Muscle of leg (tissue), 11 donors: ENCODE data around the gene DPYD. TPM values are rescaled to one million over a fixed set of nuclear protein-coding genes. Genes with fewer than 3 reads are reported as not detected.

Experiments
- DNase-seq: peaks from one replicate; pipeline ENCODE4 v3.0.0; 2013
- H3K27ac ChIP-seq: one replicate; pipeline ENCODE4 v1.5.1; 2013; ENCODE audit warnings: mild to moderate bottlenecking, low read length, control low read depth
- H3K27me3 ChIP-seq: one replicate; pipeline ENCODE4 v1.6.1; 2013; ENCODE audit warnings: low read length; ENCODE audit not compliant: control insufficient read depth, insufficient read depth
- H3K36me3 ChIP-seq: one replicate; pipeline ENCODE4 v1.6.1; 2013; ENCODE audit warnings: low read length; ENCODE audit not compliant: control insufficient read depth, insufficient read depth
- H3K4me1 ChIP-seq: one replicate; pipeline ENCODE4 v1.6.1; 2013; ENCODE audit warnings: low read length; ENCODE audit not compliant: control insufficient read depth, insufficient read depth
- H3K4me3 ChIP-seq: one replicate; pipeline ENCODE4 v1.5.1; 2013; ENCODE audit warnings: low read length, control low read depth
- H3K9me3 ChIP-seq: replicated peaks from 2 replicates; pipeline ENCODE4 v1.6.1; 2013; ENCODE audit warnings: low read depth, low read length; ENCODE audit not compliant: control insufficient read depth
- WGBS: methylation state at CpG from one replicate; pipeline ENCODE4 v1.1.5; 2013; ENCODE audit warnings: missing lambda C conversion rate; ENCODE audit not compliant: insufficient coverage; 5-methylcytosine and 5-hydroxymethylcytosine counted together
- polyA plus RNA-seq, 8 donors: library from polyadenylated mRNA; unstranded; fragments of 120-200 nt; gene quantifications; one replicate each; pipeline versions ENCODE4 v1.2.1 to v1.2.3, GENCODE V29; 2013; ENCODE audit warnings: inconsistent platforms in 1 of 8, low replicate concordance in 1 of 8; ENCODE audit not compliant: insufficient read length in 8 of 8, insufficient read depth in 1 of 8
- total RNA-seq: library from RNA; stranded (reverse); fragments of 120-200 nt; gene quantifications from one replicate; pipeline ENCODE4 v1.2.4, GENCODE V29; 2013

DPYD gene
- total and polyA plus RNA-seq, 9 donors: 7.3 to 14.7 (median 9.8) TPM

GRCh38 chr1:97502360-97502759 lies 418.5 kb downstream of the DPYD start:
- Histone ChIP-seq H3K4me1 (no peaks in the 10 kb centered on the region), H3K4me3 (no peak overlapping the region), H3K27me3 (no peaks in the 10 kb centered on the region), H3K36me3 (no peaks in the 10 kb centered on the region), H3K27ac (no peak overlapping the region), H3K9me3 (no peaks in the 10 kb centered on the region)
- WGBS: 89% methylated on average over 3 of the region's 4 CpGs
- no peak for DNase-seq

GRCh38 chr1:97501628-97502027 lies 419.2 kb downstream of the DPYD start:
- H3K9me3 ChIP-seq: no peaks in the 10 kb centered on the region
- no peak for DNase-seq
- no peak overlapping the region for H3K4me3 ChIP-seq
- no peaks in the 10 kb centered on the region for H3K36me3 ChIP-seq
- WGBS: no CpG with 5 or more reads among the region's 3 CpGs
- no peak overlapping the region for H3K27ac ChIP-seq
- no peaks in the 10 kb centered on the region for H3K4me1 ChIP-seq
- no peaks in the 10 kb centered on the region for H3K27me3 ChIP-seq

DNA sequence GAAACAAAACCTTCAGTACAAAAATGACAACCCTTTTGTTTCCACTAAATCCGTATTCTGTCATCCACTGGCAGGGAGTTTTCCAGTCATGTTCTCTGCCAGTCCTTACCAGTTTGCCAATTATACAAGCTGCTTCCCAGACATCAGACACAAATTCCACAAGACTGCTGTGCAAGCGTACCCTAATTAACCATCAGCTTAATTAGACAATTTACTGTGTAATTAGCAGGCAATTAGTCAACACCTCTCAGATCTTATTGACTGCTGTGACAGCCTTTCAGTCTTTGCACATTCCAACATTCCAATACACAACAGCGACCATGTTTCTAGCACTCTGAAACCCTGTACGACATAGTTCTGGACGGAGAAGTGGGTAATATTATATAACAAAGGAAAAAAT lies 420.1 kb downstream of the DPYD start:
- Histone ChIP-seq H3K4me1 (no peaks in the 10 kb centered on the region), H3K27me3 (no peaks in the 10 kb centered on the region), H3K9me3 (no peaks in the 10 kb centered on the region), H3K4me3 (no peak overlapping the region), H3K36me3 (no peaks in the 10 kb centered on the region), H3K27ac (no peak overlapping the region)
- 58% methylated on average over 2 of the region's 5 CpGs for WGBS
- no peak for DNase-seq

DNA sequence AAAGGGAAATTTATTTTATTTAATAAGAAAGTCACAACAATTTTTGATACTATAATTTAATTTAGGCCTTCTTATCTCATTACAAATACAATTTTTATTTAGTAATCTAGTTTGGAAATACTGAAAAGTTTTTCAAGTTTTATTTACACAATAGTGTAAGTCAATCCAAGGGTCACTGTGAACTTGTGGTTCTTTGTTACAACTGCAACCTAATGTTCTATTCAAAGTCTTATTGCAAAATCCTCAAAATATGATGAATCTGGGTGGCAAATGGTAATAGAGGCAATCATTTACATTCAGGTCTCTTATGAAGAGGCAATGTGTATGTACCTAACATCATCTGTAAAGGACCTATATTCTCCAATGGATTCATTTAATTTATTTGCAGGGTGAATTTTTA lies 421.2 kb downstream of the DPYD start:
- H3K9me3 ChIP-seq: no peaks in the 10 kb centered on the region
- no peaks in the 10 kb centered on the region for H3K4me1 ChIP-seq
- H3K27me3 ChIP-seq: no peaks in the 10 kb centered on the region
- no peak overlapping the region for H3K27ac ChIP-seq
- H3K4me3 ChIP-seq: no peak overlapping the region
- no peak for DNase-seq
- H3K36me3 ChIP-seq: no peaks in the 10 kb centered on the region

DNA sequence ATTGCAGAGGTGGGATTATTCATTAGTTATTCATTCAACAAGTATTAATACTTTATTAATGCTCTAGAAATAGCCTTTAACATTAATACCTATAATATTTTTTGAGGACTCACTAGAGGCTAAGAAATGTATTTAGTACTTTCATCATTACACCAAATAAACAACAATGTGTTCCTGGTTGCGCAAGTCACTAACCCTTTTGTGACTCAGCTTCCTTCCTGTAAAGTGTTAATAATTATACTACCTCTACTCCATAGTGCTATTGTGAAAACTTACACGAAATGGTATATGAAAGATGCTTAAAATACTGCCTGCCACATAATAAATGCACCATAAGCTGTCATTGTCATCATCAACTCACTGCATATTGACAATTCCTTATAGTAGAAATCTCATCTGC lies 431.0 kb downstream of the DPYD start:
- Histone ChIP-seq H3K36me3 (no peaks in the 10 kb centered on the region), H3K27me3 (no peaks in the 10 kb centered on the region), H3K4me3 (no peak overlapping the region), H3K27ac (no peak overlapping the region), H3K4me1 (no peaks in the 10 kb centered on the region), H3K9me3 (no peaks in the 10 kb centered on the region)
- DNase-seq: no peak
- WGBS: no CpG with 5 or more reads among the region's 2 CpGs

DNA sequence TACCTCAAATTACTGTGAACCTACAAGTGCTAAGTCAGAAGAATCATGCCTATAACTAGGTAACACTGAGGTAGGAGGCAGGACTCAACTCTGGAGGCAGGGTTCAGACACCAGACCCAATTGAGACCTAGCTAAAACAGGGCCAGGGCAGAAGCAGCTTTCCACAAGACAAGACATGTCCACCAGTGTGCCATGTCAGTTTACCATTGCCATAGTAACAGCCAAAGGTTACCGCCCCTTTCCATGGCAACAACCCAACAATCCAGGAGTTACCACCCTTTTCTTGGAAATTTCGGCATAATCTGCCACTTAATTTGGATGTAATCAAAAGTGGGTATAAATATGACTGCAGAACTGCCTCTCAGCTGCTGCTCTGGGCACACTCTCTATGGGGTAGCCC lies 432.3 kb downstream of the DPYD start:
- DNase-seq: no peak
- H3K4me3 ChIP-seq: no peak overlapping the region
- no peak overlapping the region for H3K27ac ChIP-seq
- no peaks in the 10 kb centered on the region for H3K9me3 ChIP-seq
- no CpG with 5 or more reads among the region's 2 CpGs for WGBS
- no peaks in the 10 kb centered on the region for H3K36me3 ChIP-seq
- no peaks in the 10 kb centered on the region for H3K27me3 ChIP-seq
- H3K4me1 ChIP-seq: no peaks in the 10 kb centered on the region

- no CpG with 5 or more reads among the region's 1 CpG for WGBS
- H3K27me3 ChIP-seq: no peaks in the 10 kb centered on the region
- H3K36me3 ChIP-seq: no peaks in the 10 kb centered on the region
- no peaks in the 10 kb centered on the region for H3K9me3 ChIP-seq
- H3K4me3 ChIP-seq: no peak overlapping the region
- H3K27ac ChIP-seq: no peak overlapping the region
- no peak for DNase-seq
- H3K4me1 ChIP-seq: no peaks in the 10 kb centered on the region
Observed at GRCh38 chr1:97482022-97482421, 438.8 kb downstream of the DPYD start.

- no CpG with 5 or more reads among the region's 2 CpGs for WGBS
- H3K36me3 ChIP-seq: no peaks in the 10 kb centered on the region
- H3K27me3 ChIP-seq: no peaks in the 10 kb centered on the region
- no peak overlapping the region for H3K4me3 ChIP-seq
- H3K27ac ChIP-seq: no peak overlapping the region
- H3K9me3 ChIP-seq: peaks cover 2% of the 10 kb centered on the region
- DNase-seq: no peak
- H3K4me1 ChIP-seq: no peaks in the 10 kb centered on the region
Observed at GRCh38 chr1:97467445-97467844, 453.4 kb downstream of the DPYD start.

DNA sequence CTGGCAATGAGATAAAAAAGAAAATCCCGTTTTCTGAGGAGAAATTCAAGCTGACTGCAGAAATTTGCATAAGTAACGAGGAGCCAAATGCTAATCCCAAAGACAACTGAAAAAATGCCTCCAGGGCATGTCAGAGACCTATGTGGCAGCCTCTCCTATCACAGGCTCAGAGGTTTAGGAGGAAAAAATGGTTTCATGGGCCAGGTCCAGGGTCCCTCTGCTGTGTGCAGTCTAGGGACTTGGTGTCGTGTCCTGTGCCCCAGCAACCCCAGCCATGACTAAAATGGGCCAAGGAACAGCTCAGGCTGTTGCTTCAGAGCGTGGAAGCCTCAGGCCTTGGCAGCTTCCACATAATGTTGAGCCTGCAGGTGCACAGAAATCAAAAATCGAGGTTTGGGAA lies 456.5 kb downstream of the DPYD start:
- DNase-seq: no peak
- Histone ChIP-seq H3K36me3 (no peaks in the 10 kb centered on the region), H3K27ac (no peak overlapping the region), H3K4me1 (no peaks in the 10 kb centered on the region), H3K27me3 (no peaks in the 10 kb centered on the region), H3K4me3 (no peak overlapping the region), H3K9me3 (peaks cover 2% of the 10 kb centered on the region)
- 91% methylated on average over 5 of the region's 5 CpGs for WGBS

GRCh38 chr1:97461782-97462181 lies 459.1 kb downstream of the DPYD start:
- H3K27me3 ChIP-seq: no peaks in the 10 kb centered on the region
- no peaks in the 10 kb centered on the region for H3K36me3 ChIP-seq
- no peaks in the 10 kb centered on the region for H3K4me1 ChIP-seq
- H3K9me3 ChIP-seq: peaks cover 2% of the 10 kb centered on the region
- H3K27ac ChIP-seq: no peak overlapping the region
- DNase-seq: peak; percentile 51
- no peak overlapping the region for H3K4me3 ChIP-seq

- H3K36me3 ChIP-seq: no peaks in the 10 kb centered on the region
- H3K4me3 ChIP-seq: no peak overlapping the region
- H3K27ac ChIP-seq: no peak overlapping the region
- no peak for DNase-seq
- WGBS: 60% methylated on average over 1 of the region's 7 CpGs
- no peaks in the 10 kb centered on the region for H3K27me3 ChIP-seq
- no peaks in the 10 kb centered on the region for H3K4me1 ChIP-seq
- no peaks in the 10 kb centered on the region for H3K9me3 ChIP-seq
Observed at GRCh38 chr1:97457446-97458089, 463.3 kb downstream of the DPYD start.
